Stimulated activated CD4-positive, alpha-beta T cell treated with anti-CD3 and anti-CD28 coated beads, TNF-alpha, amount 100 ng/mL, for 1 hour (primary cell): ENCODE data around the gene DONSON.
"Not testable (repeated sequence)": the region's sequence is repeated elsewhere in the genome, so short reads cannot be mapped to it uniquely, and the experiment has no call there.

Source experiments
- DNase-seq, 3 donors: peaks; one replicate each; pipeline ENCODE4 v3.0.0-alpha.2; 2020; ENCODE audit warnings: low read depth in 3 of 3, low spot score in 1 of 3

DONSON gene

GRCh38 chr21:33588485-33589335, at the start of gene DONSON:
Gene DONSON, minus strand, starts transcription at chr21:33588684. Its CDS starts 43 bp downstream, at chr21:33588641.
- DNase-seq = peak; percentile 68 to 84 (median 73)

- no peak for DNase-seq
Measured at GRCh38 chr21:33634254-33634653, 45.8 kb upstream of the DONSON start.

GRCh38 chr21:33626151-33626550, 37.7 kb upstream of the DONSON start:
- not testable (repeated sequence) for DNase-seq

- no peak for DNase-seq
Measured at GRCh38 chr21:33622253-33622652, 33.8 kb upstream of the DONSON start.

- no peak for DNase-seq
Measured at GRCh38 chr21:33619726-33620125, 31.2 kb upstream of the DONSON start.

GRCh38 chr21:33618407-33618806, 29.9 kb upstream of the DONSON start:
- DNase-seq = no peak

- DNase-seq = not testable (repeated sequence)
Measured at GRCh38 chr21:33617565-33617964, 29.1 kb upstream of the DONSON start.

- no peak for DNase-seq
Measured at GRCh38 chr21:33611006-33611744, 22.7 kb upstream of the DONSON start.

GRCh38 chr21:33608559-33608958, 20.1 kb upstream of the DONSON start:
- DNase-seq = no peak

GRCh38 chr21:33598051-33598450, 9.6 kb upstream of the DONSON start:
- DNase-seq = no peak

- no peak for DNase-seq
Measured at GRCh38 chr21:33587792-33588484, 546 bp downstream of the DONSON start.

GRCh38 chr21:33586927-33587326, 1.6 kb downstream of the DONSON start:
- DNase-seq = no peak

- DNase-seq = no peak
Measured at GRCh38 chr21:33584455-33584854, 4.0 kb downstream of the DONSON start.

- no peak for DNase-seq
Measured at GRCh38 chr21:33578959-33579542, 9.4 kb downstream of the DONSON start.

- no peak for DNase-seq
Measured at GRCh38 chr21:33578214-33578613, 10.3 kb downstream of the DONSON start.

- not testable (repeated sequence) for DNase-seq
Measured at GRCh38 chr21:33576741-33577141, 11.7 kb downstream of the DONSON start.

GRCh38 chr21:33572350-33572749, 16.1 kb downstream of the DONSON start:
- DNase-seq = no peak

GRCh38 chr21:33569991-33570390, 18.5 kb downstream of the DONSON start:
- no peak for DNase-seq

GRCh38 chr21:33568448-33568847, 20.0 kb downstream of the DONSON start:
- no peak for DNase-seq

GRCh38 chr21:33567914-33568313, 20.6 kb downstream of the DONSON start:
- no peak for DNase-seq

- DNase-seq = no peak
Measured at GRCh38 chr21:33566514-33566913, 22.0 kb downstream of the DONSON start.
